Activated CD8-positive, alpha-beta memory T cell treated with anti-CD3 and anti-CD28 coated beads, Interleukin-2, amount 50 U/mL, for 1 hour (primary cell): ENCODE results near the gene TMOD1.

ENCODE experiments used
- DNase-seq: peaks from one replicate; pipeline ENCODE4 v3.0.0-alpha.2; 2020; ENCODE audit errors: extremely low read depth

The TMOD1 gene

DNA sequence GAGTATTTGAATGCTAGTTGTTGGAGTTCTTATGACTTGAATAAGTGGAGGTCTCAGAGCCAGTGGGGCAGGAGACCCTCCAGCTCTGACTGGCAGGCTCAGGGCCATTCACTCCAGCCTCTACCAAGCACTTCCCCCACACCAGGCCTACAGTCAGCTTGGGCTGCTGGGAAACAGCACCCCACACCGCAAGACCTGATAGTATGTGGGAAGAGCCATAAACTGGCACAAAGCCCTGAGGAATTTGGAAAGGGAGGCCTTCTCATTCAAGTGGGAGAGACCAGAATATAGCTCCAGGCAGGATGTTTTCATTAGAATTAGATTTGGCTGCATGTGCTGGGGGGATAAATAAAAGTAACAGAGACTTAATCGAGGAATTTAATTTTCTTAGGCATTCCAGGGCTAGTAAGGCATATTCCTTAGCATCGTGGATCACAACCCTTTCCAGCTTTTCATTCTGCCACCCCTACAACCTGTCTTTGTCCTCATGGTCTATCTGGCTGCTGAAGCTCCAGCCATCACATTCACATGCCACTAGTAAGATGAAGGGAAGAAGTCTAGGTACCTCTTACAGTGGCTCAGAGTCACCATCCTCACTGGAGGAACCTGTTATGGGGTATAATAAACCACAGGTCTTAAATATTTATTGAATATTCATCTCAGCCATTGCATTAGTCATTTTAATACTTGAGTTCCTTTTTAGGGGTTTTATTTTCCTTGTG is 47.5 kb downstream of the TMOD1 start:
- DNase-seq: no peak

DNA sequence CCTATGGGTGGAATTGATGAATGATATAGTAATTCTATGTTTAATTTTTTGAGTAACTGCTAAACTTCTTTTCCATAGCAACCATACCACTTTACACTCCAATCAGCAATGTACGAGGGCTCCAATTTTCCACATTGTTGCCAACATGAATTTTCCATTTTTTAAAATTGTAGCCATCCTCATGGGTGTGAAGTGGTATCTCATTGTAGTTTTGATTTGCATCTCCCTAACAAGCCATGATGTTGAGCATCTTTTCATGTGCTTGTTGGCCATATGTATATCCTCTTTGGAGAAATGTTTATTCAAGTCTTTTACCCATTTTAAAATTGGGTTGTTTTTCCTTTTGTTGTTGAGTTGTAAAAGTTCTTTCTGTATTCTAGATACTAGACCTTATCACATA is 48.9 kb downstream of the TMOD1 start:
- DNase-seq: no peak

- no peak for DNase-seq
These were observed 49.8 kb downstream of the TMOD1 start for GRCh38 chr9:97551308-97551707.

DNA sequence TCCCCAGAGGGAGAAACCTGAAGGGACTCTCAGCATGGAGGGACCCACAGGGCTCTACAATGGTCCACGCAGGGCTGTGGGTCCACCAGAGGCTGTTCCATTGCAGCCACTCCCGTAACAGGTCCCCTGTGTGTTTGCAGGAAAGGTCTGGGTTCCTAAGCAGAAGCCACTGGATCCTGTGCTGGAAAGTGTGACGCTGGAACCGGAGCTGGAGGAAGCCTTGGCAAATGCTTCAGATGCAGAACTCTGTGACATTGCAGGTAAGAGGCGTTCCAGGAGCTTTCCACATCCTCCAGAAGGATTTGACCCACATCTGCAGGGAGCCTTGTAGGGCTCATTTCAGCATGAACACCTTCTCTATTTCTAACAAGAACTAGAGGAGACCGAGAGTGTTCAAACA is 51.7 kb downstream of the TMOD1 start:
- no peak for DNase-seq

DNA sequence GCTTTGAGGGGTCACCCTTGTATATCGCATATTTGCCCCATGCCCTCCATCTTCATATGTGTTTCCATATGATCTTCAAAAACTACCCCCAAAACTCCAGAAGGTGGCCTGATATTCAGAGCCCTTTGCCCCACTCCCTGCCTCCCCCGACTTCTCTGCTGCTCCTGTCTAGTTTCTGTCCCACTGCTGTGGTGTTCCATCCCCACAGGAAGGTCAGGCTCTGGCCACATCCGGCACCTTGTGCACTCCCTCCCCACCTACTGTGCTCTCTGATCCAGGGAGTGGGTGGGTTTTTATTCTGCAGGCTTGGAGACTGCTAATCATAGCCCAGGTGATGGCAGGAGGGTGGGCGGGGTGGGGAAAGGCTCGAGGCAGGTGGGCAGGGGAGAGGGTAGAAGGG is 52.4 kb downstream of the TMOD1 start:
- DNase-seq: no peak

GRCh38 chr9:97554566-97555075 is 53.2 kb downstream of the TMOD1 start:
- DNase-seq: no peak

DNA sequence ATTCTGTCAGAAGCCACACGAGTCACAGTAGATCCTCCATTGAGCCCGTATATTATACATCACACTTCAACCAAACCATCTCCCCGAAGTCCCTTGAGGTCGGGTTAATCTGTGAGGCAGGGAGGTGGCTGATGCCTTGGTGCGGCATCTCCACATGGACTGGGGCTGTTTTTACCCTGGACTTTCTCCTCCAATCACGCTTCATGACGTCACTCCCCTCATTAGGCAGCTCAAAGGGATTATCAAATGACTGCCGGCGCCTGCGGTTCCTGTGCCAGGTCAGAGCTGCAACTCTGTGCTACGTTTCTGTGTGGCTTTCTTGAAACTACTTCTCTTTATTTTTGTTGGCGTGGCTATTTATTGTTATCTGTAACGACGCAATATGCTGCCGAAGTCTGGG is 53.7 kb downstream of the TMOD1 start:
- no peak for DNase-seq

GRCh38 chr9:97556036-97556720 is 54.7 kb downstream of the TMOD1 start:
- DNase-seq: no peak

DNA sequence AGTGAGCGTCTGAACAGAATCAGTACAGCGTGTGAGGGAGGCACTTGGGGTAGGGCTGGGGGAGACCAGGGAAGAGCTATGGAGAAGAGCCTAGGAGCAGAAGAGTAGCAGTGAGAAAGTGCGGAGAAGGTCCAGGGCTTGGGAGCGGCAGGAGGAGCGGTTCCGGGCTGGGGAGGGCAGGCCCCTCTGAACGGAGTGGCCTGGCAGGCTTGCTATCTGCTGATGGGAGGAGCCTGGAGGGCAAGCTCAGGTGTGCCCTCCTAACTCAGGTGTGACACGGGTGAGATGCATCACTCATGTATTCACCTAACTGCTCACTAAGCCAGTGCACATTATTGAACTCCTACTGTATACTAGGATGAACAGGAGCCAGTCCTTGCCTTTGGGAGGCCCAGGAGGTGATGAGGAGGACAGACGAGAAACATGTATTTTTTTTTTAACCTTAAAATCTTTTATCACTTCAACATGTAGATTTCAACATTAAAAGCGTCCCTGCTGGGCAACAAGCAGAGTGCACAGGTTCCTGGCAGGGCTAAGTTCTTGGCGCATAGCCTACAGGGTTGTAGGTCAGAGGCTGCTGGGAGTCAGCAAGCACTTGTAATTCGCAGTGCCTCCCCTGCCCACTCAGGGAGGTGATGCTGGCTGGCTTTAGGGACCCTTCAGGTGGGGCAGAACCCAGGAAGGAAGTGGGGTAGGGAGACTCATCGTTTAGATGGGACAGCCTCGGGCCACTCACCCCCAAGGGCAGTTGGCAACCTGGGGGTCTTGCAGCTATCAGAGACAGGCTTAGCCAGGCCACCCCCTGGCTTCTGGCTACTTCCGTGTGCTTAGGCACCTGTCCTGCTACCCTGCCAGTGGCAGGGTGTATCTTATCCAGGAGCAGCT is 55.5 kb downstream of the TMOD1 start:
- no peak for DNase-seq

DNA sequence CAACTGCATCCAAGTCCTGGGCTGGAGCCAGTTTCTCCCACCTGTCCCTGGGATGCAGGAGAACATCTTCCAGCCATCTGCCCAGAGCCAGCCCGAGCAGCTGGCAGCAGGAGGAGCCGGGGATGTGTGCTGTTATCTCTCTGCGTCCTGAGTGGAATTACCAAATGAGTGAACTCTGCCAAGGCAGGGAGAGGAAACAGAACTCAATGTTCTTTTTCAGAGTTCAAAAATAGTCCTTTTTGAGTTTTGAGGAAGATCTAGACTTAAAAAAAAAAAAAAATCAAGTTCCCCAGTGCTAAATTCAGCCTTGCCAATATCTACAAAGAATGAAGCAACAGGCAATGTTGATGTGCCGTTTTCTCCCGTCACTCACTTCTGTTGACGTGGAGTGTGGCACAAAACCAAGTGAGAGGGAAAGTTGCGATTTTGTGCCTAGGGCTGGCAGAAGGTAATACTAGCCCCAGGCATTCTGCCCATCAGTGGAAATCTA is 56.2 kb downstream of the TMOD1 start:
- no peak for DNase-seq

DNA sequence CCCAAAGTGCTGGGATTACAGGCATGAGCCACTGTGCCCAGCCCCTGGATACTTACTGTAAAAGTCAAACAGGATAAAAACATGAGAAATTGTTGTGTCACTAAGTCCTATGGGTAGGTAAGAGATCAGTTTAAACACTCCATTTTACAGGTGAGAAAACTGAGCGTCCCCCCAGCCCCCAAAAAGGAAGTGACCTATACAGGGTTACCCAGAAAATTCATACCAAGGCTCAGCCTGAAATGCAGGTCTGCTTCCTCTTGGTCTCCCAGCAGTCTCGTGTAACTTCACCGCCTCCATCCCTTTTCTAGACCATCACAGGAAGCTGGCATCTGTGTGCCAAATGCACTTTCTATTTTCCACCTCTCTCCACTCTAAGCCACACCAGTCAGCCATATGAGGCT is 57.2 kb downstream of the TMOD1 start:
- no peak for DNase-seq

DNA sequence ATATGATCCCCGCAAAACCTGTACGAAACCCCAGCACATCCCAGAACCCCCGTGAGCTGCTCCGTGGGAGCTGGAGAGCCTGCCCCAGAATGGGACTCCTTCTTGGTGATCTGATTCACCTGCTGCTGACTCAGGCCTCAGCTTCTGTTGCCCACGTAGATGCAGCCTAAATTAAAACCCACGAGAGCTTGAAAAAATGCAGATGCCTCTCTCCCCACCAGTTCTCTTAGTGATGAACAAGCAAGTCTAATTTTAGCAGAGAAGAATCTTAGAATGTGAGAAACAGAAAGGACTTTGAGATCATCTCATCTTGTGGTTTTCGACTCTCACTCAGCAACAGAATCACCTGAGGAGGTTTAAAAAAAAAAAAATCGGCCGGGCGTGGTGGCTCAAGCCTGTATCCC is 57.6 kb downstream of the TMOD1 start:
- DNase-seq: no peak

DNA sequence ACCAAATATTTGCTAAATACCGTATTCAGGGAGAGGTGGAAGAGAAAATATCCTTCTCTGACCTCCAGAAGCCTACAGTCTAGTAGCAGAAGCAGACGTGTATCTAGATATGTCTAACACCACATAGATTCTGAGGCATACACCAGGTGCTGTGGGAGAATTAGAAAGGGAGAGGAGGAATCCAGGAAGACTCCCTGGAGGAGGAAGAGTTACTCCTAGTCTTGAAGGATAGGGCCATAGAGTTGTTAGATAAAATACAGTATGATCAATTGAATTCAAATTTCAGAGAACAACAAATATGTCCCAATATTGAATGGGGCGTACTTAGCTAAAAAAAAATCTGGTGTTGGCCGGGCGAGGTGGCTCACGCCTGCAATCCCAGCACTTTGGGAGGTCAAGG is 58.7 kb downstream of the TMOD1 start:
- DNase-seq: no peak

GRCh38 chr9:97560851-97561250 is 59.4 kb downstream of the TMOD1 start:
- no peak for DNase-seq

- DNase-seq: no peak
These were observed 60.0 kb downstream of the TMOD1 start for GRCh38 chr9:97561501-97561900.

GRCh38 chr9:97562542-97562941 is 61.1 kb downstream of the TMOD1 start:
- DNase-seq: no peak

DNA sequence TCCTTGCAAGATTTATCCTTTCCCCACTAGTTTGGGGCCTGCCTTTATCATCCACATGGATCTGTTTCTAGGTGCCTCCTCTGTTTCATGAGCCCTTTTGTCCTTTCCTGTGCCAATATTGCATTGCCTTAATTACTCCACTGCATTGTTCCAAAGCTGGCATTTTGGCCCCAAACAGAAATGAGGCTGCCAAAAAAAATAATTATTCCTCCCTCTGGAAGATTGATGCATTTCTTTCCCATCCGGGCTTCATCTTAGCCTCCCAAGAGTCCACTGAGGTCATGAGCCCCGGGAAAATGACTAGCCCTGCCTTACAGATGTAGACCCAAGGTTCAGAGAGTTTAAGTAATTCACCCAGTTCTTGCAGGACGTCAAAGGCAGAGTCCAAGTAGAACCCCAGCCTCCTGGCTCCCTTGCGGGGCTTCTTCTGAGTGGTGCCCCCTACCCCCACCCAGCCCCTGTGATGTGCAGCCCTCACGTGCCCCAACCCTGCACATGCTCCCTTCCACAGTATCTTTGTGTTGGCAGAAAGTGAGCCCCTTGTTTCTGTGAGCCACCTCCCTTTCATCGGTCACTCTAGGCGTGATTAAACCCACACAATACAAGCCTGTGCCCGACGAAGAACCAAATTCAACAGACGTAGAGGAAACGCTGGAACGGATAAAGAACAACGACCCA is 62.1 kb downstream of the TMOD1 start:
- DNase-seq: no peak

DNA sequence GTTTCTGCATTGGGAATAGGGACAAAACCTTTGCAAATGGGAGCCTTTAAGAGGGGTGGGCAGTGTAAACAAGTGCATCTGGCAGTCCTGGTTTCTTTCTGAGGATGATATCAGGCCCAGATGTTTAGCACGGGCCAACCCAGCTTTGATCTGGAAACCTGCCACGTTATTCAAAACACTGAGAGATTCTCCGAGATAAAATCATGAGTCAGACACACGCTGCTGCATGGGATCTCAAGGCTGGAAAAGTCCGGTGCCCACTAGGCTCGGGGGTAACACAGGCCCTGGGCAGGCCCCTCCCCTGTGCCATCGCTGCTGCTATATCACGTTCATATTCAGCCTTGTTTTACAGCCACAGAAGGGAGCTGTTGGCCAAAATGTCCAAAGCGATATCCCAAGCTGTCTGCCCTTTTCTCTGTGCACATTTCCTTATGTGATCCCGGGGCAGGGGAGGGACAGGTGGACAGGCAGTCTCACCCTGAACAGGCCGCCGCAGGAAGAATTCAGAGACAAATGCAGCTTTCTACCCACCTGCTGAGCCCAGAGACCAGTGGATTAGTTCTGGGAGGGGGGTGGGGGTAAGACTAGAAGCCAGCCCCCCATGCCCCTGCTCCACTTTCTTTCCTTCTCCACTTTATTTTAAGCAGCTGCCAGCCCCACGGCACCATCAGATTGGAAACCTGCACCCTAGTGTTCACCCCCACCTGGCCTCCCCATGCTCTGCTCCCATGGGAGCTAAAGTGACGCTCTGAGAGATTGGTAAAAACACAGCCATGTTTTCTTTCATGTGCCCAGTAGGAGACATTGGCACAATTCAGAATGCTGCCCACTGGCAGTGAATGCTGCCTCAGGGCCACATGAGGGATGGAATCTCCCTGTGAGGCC is 63.1 kb downstream of the TMOD1 start:
- DNase-seq: no peak

- DNase-seq: no peak
These were observed 63.8 kb downstream of the TMOD1 start for GRCh38 chr9:97565262-97565661.

GRCh38 chr9:97567182-97567893 is 65.9 kb downstream of the TMOD1 start:
- DNase-seq: no peak
